H1 (cell line): Measurements from ENCODE around the gene GRB7. TPM values are rescaled to one million over a fixed set of nuclear protein-coding genes. Genes with fewer than 3 reads are reported as not detected.

Source experiments
- MAFK ChIP-seq: IDR thresholded peaks from 2 replicates; pipeline ENCODE4 v1.6.1; 2012; ENCODE audit warnings: low read depth, mild to moderate bottlenecking, improper control_type of control experiment, low read length
- POLR2AphosphoS5 ChIP-seq: IDR thresholded peaks from 2 replicates; pipeline ENCODE4 v1.6.1; 2011; ENCODE audit warnings: low read depth, low read length
- RFX5 ChIP-seq: IDR thresholded peaks from 2 replicates; pipeline ENCODE4 v1.6.1; 2011; ENCODE audit warnings: low read depth, low read length, improper control_type of control experiment, borderline replicate concordance
- TAF7 ChIP-seq: optimal IDR thresholded peaks from 2 replicates; pipeline ENCODE3; 2011; ENCODE audit warnings: low read depth, mild to moderate bottlenecking, inconsistent platforms, low read length, moderate library complexity, borderline replicate concordance
- TCF12 ChIP-seq: IDR thresholded peaks from 2 replicates; pipeline ENCODE4 v1.6.1; 2011; ENCODE audit warnings: low read depth, mild to moderate bottlenecking, low read length
- polyA plus RNA-seq, 7 experiments: library from polyadenylated mRNA; depleted of rRNA in 3 of 7; stranded (reverse) in 5 of 7; unstranded in 2 of 7; fragments of >200 nt in 5 of 7; fragments of 200-250 nt in 2 of 7; gene quantifications; 1 replicate in 5 of 7; 2 replicates in 1 of 7; 4 replicates in 1 of 7; pipeline versions ENCODE4 v1.2.1 to v1.2.3, GENCODE V29; 2011 to 2013; ENCODE audit warnings: missing spikeins in 2 of 7, mixed read lengths in 2 of 7
- total RNA-seq: library from RNA; stranded (reverse); fragmentation: NEBNext Ultra II Directional; extraction: Animal tissue kit (Norgen Biotek cat#: 25700); gene quantifications from 2 replicates; pipeline ENCODE4 v1.2.1, GENCODE V29; 2021
- TF ChIP-seq, protein P1 (sequence below): fragments of 300-600 bp; sonication (generic); IDR thresholded peaks from 2 replicates; pipeline ENCODE4 v1.7.1; 2012; ENCODE audit warnings: low read length, moderate library complexity, mild to moderate bottlenecking, inconsistent platforms; ENCODE audit not compliant: insufficient replicate concordance
- TF ChIP-seq, protein P2 (sequence below): IDR thresholded peaks from 2 replicates; pipeline ENCODE4 v1.6.1; 2012; ENCODE audit warnings: inconsistent platforms

Gene GRB7
- total and polyA plus RNA-seq, 2 of the 8 experiments (the other 6 are each of a cell fraction or from before 2014, with no cell fraction given) = 32.2 to 41.5 TPM

GRCh38 chr17:39774047-39774446 lies 36.3 kb downstream of the GRB7 start (continued):
- TF ChIP-seq, protein P1, sequence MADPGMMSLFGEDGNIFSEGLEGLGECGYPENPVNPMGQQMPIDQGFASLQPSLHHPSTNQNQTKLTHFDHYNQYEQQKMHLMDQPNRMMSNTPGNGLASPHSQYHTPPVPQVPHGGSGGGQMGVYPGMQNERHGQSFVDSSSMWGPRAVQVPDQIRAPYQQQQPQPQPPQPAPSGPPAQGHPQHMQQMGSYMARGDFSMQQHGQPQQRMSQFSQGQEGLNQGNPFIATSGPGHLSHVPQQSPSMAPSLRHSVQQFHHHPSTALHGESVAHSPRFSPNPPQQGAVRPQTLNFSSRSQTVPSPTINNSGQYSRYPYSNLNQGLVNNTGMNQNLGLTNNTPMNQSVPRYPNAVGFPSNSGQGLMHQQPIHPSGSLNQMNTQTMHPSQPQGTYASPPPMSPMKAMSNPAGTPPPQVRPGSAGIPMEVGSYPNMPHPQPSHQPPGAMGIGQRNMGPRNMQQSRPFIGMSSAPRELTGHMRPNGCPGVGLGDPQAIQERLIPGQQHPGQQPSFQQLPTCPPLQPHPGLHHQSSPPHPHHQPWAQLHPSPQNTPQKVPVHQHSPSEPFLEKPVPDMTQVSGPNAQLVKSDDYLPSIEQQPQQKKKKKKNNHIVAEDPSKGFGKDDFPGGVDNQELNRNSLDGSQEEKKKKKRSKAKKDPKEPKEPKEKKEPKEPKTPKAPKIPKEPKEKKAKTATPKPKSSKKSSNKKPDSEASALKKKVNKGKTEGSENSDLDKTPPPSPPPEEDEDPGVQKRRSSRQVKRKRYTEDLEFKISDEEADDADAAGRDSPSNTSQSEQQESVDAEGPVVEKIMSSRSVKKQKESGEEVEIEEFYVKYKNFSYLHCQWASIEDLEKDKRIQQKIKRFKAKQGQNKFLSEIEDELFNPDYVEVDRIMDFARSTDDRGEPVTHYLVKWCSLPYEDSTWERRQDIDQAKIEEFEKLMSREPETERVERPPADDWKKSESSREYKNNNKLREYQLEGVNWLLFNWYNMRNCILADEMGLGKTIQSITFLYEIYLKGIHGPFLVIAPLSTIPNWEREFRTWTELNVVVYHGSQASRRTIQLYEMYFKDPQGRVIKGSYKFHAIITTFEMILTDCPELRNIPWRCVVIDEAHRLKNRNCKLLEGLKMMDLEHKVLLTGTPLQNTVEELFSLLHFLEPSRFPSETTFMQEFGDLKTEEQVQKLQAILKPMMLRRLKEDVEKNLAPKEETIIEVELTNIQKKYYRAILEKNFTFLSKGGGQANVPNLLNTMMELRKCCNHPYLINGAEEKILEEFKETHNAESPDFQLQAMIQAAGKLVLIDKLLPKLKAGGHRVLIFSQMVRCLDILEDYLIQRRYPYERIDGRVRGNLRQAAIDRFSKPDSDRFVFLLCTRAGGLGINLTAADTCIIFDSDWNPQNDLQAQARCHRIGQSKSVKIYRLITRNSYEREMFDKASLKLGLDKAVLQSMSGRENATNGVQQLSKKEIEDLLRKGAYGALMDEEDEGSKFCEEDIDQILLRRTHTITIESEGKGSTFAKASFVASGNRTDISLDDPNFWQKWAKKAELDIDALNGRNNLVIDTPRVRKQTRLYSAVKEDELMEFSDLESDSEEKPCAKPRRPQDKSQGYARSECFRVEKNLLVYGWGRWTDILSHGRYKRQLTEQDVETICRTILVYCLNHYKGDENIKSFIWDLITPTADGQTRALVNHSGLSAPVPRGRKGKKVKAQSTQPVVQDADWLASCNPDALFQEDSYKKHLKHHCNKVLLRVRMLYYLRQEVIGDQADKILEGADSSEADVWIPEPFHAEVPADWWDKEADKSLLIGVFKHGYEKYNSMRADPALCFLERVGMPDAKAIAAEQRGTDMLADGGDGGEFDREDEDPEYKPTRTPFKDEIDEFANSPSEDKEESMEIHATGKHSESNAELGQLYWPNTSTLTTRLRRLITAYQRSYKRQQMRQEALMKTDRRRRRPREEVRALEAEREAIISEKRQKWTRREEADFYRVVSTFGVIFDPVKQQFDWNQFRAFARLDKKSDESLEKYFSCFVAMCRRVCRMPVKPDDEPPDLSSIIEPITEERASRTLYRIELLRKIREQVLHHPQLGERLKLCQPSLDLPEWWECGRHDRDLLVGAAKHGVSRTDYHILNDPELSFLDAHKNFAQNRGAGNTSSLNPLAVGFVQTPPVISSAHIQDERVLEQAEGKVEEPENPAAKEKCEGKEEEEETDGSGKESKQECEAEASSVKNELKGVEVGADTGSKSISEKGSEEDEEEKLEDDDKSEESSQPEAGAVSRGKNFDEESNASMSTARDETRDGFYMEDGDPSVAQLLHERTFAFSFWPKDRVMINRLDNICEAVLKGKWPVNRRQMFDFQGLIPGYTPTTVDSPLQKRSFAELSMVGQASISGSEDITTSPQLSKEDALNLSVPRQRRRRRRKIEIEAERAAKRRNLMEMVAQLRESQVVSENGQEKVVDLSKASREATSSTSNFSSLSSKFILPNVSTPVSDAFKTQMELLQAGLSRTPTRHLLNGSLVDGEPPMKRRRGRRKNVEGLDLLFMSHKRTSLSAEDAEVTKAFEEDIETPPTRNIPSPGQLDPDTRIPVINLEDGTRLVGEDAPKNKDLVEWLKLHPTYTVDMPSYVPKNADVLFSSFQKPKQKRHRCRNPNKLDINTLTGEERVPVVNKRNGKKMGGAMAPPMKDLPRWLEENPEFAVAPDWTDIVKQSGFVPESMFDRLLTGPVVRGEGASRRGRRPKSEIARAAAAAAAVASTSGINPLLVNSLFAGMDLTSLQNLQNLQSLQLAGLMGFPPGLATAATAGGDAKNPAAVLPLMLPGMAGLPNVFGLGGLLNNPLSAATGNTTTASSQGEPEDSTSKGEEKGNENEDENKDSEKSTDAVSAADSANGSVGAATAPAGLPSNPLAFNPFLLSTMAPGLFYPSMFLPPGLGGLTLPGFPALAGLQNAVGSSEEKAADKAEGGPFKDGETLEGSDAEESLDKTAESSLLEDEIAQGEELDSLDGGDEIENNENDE = no peak
- TF ChIP-seq TAF7 (no peak), MAFK (no peak), TCF12 (no peak), RFX5 (no peak), POLR2AphosphoS5 (no peak)
- TF ChIP-seq, protein P2, sequence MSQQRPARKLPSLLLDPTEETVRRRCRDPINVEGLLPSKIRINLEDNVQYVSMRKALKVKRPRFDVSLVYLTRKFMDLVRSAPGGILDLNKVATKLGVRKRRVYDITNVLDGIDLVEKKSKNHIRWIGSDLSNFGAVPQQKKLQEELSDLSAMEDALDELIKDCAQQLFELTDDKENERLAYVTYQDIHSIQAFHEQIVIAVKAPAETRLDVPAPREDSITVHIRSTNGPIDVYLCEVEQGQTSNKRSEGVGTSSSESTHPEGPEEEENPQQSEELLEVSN = no peak
- TF ChIP-seq, all 59 proteins: peak for 0
